NCI-H1048 (cell line): Measurements from ENCODE around the gene OR51G2.

Experiments used
- DNase-seq: peaks from one replicate; lab custom pipeline; 2025; lab: John Stamatoyannopoulos, UW

The OR51G2 gene

DNA sequence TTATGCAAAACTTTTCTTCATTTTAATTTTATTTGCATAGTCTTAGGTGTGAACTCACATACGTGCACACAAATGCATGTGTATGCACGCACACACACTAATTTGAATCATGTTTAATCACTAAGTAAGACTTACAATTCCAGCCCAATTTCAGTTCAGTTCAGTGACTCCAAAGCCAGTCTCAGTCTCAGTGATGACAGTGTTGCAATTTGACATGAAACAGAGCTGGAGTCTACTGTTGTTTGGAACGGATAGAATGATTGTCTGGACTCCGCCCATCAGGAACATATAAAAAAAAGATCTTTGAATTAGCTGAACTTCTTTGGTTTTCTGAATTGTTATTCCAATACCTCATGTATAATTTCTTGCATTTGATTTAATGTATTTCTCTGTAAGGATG is 55.3 kb downstream of the OR51G2 start:
- DNase-seq, result peak; percentile 6
